Epidermal melanocyte (primary cell): ENCODE results near the gene STK32C.
"Not testable (repeated sequence)": the region's sequence is repeated elsewhere in the genome, so short reads cannot be mapped to it uniquely, and the experiment has no call there.

Source experiments
- DNase-seq: peaks from one replicate; pipeline ENCODE4 v3.0.0; 2011; ENCODE audit warnings: low spot score; ENCODE audit not compliant: insufficient read length

Gene STK32C

DNA sequence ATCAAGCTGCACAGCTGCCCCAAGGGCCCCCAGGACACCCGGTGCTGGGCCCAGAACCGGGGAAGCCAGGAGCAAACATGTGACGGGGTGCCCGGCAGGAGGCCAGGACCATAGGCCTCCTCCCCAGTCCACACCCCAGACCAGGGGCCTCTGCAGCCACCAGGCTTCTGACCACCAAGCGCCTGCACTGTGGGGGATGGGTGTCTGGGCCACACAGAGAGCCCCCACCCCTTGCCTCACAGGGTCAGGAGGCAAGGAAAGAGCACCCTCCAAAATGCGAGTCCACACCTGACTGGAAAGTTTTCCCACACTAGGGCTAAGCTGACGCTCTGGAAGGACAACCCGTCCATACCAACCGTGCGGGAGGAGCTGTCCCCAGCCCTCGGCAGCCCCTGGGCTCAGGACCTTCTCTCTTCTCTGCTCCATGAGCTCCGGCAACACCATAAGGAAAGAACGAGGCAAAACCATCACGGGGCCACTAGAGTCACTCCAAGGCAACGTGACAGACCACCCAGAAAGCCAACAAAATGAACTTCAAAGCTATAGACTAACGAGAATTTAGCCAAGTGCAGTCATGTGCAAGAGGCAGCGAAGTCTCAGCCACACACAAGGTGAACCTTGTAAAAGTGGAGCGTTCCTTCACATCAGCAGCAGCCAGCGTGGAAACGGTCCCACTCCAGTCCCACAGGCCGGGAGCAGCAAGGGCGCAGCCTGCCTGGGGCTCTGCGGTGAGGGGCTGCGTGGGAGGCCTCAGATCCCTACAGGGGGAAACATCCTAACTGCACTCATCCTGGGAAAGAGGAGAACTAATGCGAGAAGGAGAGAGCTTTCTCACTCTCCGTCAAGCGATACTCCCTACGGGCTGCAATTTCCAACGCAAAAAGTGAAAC, 5.1 kb downstream of the STK32C start:
- DNase-seq, result no peak

DNA sequence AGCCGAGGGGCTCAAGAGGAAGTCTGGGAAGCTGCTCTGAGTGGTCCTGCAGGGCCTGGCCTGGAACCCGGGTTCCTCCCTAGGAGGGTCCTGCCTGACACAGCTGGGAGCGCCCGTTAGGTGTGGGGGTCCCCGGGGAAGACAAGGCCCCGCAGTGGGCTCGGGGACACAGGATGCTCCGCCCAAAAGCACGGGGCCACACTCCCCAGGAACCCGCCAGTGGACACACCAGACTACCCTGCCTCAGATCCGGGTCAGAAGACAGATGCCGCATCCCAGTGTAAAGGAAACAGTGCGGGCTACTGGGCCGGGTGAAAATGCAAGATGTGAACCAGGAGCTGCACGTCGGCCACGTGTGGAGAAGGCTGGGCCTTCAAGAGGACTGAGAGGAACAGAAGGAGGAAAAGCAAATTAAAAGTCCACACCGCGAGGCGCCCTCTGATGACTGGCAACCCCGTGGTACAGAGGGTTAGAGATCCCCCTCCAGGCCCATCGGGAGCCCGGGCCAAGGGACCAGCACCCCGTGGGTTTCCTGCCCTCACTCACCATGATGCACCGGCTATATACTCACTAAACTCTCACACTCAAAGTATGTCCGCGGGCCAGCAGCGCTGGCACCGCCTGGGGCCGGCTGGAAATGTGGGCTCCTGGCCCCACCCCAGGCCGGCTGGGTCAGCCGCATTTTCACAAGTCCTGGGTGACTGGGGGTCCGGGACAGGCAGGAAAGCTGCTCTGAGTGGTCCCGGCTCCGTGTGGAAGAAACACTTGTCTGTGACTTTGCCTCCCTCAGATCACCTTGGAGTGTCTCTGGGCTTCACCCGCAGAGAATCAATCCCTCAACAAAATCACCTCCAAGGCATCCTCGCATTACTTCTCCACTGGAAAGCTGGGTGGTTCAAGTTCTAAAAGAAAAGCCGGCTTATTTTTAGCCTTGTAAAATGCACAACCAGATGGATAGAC, 6.1 kb downstream of the STK32C start:
- no peak for DNase-seq

DNA sequence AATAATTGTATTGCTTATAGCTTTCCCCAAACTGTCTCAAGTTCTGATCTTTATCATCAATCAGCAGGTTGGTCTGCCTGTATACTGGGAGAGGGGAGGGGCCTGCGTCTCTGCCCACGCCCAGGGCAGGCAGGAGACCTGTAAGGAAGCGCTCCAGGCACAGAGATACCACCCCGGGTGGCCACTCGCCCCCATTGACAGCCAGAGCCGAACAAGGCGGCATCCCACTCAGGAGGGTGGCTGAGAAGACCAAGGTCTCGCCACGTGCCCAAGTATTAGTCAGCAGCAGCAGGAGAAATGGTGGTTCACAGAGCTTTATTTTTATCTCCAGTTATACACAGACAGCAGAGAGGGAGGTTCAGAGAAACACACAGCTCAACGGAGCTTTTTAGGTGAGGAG, 7.2 kb downstream of the STK32C start:
- DNase-seq, result no peak

DNA sequence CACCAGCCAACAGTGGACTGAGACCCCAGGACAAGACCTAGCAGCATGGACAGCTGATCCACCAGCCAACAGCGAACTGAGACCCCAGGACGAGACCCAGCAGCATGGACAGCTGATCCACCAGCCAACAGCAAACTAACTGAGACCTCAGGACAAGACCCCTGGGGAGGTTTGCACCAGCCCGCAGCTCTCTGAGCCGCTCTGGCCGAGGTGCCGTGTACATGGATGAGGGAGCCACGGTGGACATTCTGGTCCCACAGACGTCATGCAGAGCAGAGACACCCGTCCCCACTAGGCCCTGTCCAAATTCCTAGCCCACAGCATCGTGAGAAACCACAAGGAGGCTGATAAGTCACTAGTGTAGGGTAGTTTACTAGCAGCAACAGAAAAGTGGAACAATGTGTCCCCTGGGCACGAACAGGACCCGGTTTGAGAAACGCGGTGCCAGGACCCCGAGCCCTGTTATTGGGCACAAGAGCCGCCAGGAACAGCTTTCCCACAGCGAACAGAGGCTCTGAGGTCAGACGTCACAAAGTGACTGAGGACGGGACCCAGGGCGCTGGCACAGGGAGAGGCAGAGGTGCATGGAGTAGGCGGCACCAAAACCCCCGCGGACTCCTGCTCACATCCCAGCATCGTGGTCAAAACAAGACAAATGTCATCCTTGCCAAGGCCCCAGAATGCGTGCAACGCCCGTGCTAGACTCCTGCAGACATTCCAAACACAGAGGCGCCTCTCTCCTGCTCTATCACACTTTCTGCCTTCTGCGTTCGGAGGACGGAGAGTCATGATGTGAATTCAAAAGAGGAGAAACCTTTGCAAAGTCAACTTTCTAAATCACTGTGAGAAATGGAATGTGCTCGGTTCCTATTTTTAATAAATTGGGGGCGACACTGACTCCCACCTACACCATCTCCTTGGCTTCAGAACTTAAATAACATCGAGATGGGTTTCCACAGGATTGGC, 8.1 kb downstream of the STK32C start:
- DNase-seq, result no peak

DNA sequence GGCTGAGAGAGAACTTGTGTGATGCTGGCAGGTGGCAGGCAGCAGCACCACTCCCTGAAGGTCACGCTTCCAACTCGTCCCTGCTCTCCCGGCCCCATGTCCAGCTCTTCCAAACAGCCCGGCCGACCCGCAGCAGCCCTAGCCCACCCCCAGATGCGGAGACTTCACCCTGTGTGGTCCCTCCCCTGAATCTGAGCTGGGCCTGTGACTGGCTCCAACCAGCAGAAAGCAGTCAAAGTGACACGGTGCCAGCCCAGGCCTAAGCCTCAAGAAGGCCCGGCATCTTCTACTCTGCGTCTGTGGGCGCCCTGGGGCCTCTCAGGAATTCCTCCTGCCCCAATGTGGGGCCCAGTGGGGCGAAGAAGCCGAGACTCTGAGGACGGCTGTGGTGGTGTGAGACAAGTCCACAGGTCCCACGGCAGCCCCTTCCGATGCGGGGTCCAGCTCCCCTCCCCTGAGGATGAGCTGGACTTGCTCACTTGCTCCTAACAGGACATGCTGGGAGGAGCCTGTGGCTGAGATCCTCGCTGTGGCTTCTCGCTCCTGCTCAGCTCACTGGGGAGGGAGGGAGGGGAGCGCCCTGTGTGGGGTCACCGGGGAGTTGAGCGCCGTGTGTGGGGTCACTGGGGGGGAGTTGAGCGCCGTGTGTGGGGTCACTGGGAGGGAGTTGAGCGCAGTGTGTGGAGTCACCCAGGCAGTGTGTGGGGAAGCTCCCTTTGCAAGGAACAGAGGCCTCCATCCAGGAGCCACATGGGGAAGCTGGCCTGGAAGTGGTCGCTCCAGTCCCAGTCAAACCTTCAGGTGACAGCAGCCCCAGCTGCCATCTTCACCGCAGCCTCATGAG, 9.5 kb downstream of the STK32C start:
- no peak for DNase-seq

DNA sequence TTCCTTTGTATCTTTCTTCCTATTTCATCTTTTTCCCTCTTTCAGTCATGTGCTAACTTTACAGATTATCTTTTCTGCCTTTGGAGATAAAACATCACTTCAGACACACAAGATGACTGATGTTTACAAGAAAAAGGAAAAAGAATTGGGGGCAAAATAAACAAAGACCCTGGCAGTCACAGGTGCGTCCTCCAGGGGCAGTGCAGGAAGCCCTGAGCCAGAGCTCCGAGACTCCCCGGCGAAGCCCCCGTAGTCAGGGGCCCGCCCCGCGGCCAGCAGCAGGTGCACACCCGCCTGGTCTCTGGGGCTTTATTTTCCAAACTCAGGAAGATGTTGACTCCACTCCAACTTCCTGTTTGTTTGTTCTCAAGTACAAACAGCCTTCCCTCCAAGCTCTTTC, 10.2 kb downstream of the STK32C start:
- no peak for DNase-seq

DNA sequence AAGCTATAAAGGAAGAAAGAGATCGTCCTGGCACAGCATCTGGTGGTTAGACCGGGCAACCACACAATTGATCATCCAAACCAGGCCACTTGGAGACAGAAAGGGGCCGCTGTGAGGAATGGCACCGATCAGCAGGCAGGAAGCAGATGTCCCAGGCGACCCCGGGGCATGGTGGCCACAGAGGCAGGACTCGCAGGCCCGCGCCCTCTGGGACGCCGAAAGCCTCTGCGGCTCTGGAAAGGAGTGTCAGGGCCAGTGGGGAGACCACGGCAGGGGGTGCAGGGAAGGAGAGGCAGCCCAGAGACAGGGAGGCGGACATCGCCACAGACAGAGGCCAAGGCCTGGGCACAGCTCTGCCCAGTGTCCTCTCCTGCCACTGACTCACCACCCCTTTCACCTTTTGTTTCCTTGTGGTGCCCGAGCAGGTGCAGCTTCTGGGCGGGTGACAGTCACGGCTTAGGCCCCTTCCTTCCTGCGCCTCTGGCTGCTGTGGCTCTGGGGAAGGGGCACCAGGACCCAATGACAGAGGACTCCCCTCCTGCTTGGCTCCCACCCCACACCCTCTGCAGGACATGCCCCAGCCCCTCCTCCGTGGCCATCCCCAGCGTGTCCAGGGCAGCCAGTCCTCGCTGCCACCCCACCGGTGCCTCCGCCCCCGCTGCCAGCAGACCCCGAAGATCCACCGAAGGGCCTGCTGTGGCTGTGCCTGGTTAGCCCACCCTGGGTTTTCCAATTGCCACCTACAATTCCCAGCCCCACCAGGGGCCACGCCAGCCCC, 10.9 kb downstream of the STK32C start:
- DNase-seq, result no peak

DNA sequence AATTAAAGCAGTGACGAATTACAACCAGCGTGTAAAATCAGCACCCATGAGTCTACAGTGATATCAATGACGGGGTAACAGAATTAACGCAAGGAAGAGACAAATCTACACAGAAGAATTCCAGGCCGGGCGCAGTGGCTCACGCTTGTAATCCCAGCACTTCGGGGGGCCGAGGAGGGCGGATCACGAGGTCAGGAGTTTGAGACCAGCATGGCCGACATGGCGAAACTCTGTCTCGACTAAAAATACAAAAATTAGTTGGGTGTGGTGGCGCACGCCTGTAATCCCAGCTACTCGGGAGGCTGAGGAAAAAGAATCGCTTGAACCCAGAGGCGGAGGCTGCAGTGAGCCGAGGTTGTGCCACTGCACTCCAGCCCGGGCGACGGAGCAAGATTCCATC, 12.3 kb downstream of the STK32C start:
- not testable (repeated sequence) for DNase-seq

DNA sequence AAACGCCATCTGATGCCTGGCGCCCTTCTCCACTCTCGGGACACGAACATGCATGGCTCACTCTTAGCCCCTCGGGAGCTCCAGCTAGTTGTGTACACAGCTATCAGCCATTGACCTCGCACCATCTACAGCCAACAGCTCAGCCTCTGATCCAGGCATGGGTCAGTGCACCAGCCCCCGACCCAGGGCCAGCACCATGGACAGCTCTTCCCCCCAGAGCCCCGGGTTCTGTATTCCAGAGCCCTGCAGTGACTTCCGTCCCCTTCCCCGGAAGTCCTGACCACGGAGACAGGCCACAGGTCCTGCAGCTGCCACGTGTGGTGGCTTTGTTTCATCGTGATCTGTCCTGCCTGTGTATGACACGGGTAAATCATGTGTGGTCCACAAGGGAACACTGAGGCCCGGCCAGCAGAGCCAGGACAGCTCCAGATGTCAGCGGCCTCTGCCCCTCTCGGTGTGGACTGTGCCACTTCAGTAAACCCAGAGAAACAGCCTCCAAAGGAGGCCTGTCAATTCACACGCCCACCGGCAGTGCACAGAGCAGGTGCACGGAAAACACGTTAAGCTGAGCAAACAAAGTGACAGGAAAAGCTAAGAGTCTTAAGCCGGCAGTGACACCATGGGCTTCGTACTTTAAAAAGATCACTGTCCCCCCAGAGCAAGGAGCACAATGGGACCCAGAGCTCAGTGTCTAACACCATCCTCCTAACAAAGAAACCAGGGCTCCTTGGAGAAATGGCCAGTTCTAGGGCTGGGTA, 13.0 kb downstream of the STK32C start:
- DNase-seq, result no peak

DNA sequence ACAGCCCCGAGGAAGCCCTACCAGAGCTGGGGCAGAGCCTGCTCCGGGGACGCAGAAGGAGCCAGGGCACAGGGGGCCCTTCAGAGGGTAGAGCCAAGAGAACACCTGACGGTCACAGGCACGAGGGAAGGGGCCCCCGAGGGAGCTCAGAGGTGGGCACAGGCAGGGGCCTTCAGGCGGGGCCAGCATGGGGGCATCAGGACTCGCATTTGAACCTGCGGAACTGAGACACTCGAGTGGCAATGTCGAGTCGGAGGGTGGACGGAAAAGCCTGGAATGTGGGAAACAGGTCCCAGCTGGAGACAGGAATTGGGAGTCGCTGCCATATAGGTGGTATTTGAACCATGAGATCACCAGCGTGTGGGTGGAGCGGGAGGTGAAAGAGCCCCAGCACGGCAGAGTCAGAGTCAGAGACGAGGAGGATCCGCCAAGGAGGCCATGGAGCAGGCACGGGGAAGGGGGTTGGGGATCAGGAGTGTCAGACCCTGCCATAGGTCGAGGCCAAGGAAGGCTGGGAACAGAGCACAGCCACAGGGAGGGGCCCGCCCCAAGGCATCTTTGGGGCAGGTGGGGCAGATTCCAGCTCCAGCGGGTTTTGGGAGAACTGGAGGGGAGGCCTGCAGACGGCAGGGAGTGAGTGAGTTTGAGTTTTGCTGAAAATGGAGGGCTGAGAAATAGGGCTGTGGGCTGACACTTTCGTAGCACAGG, 13.8 kb downstream of the STK32C start:
- DNase-seq, result no peak

DNA sequence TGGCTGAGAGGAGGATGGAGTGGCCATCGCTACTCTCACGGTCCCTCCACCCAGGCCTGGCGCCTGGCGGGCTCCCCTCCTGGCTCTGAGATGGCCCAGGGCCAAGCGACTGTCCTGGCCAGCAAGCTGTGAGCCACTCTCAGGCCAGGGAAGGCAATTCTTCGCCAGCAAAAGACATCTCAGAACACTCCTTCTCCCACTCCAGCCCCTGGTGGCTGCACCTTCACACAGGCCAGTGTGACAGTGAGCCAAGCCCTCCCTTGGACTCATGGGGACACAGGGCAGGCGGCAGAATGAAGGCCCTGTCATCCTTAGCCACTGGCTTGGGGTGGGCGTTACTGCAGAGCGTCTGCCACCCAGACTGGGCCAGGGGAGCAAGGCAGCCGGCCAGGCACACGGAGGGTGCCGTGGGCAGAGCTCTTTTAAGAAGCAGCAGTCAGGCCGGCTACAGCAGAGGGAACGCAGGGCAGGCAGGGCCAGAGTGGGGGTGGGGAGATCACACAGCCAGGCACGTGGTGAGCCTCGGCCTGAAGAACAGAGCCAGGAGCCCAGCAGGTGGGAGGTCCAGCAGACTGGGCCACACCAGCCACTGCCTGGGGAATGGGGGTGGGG, 14.4 kb downstream of the STK32C start:
- no peak for DNase-seq

DNA sequence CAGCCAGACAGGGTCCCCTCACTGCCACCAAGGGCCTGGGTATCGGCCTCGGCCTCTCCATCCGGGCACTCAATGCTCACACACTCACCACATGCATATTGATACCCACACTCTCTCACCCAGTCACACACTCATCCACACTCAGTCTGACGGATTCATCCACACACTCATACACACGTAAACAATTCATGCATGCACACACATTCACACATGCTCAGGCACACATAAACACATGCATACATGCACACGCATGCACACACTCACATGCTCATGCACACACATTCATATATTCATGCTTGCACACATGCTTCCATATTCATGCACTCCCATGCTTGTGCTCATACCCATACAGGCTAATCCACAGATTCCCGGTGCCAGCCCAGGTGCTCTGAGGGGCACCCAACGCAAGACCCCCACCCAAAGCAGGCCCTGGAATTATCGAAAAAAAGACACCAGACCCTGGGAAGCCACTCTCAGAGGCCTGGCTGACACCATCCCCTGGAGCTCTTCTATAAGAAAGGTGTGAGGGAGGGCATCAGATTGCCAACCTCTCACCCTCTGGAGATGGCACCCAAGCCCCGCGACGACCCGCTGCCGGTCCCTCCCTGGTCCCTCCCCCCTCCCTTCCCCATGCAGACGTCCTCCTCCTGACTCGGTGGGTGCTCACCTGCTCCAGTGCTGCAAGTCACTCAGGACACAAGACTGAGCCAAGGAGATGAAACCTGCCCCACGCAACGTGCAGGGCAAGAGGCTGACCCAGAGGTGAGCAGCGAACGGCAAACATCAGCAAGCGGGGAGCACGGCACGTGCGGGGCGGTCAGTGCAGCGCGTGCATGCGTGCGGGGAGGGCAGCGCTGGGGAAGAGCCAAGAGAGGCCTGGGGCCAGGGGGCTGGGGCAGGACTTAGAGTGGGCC, 15.2 kb downstream of the STK32C start:
- DNase-seq, result no peak

DNA sequence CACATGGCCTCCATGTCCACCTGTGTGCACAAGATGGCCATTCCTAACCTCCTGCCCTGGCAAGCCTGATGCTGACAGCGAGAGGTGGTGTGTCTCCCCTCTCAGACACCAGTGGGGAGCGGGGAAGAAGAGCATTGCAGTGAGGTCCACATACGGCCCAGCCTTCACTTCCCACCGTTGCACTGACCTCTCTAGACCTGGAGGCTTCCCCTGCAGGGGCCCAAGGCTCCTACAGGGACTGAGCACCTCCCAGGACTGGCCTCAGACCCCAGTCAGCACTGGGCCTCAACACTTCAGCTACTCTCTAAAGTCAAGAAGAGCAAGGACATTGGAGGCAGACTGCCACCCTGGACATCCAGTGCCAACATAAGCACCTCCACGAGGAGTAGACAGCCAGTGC, 15.9 kb downstream of the STK32C start:
- DNase-seq, result no peak

DNA sequence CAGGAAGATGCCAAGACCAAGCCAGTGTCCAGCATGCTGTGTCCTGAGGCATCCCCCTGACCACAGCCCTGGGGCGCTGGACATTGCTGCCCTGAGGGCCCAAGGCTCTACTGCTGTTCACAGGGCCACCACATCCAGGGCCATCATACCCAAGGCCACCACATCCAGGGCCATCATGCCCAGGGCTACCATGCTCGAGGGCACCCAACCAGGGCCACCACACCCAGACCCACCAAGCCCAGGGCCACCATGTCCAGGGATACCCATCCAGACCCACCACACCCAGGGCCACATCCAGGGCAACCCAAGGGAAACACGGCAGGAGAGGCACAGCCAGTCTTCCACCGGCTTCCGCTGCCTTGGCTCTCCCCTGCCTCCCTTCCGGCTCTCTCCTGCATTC, 17.1 kb downstream of the STK32C start:
- no peak for DNase-seq

DNA sequence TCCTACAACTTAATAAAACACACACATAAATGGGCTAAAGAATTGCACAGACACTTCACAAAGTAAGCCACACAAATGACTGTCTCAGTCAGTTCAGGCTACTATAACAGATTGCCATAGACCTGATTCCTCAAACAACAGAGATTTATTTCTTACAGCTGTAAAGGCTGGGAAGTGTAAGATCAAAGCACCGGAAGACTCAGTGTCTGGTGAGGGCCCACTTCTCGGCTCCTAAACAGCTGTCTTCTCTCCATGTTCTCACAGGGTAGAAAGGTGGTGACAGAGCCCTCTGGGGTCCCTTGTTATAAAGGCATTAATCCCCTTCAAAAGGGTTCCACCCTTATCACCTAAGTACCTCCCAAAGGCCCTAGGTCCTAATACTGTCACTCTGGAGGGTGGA, 18.3 kb downstream of the STK32C start:
- DNase-seq, result no peak

DNA sequence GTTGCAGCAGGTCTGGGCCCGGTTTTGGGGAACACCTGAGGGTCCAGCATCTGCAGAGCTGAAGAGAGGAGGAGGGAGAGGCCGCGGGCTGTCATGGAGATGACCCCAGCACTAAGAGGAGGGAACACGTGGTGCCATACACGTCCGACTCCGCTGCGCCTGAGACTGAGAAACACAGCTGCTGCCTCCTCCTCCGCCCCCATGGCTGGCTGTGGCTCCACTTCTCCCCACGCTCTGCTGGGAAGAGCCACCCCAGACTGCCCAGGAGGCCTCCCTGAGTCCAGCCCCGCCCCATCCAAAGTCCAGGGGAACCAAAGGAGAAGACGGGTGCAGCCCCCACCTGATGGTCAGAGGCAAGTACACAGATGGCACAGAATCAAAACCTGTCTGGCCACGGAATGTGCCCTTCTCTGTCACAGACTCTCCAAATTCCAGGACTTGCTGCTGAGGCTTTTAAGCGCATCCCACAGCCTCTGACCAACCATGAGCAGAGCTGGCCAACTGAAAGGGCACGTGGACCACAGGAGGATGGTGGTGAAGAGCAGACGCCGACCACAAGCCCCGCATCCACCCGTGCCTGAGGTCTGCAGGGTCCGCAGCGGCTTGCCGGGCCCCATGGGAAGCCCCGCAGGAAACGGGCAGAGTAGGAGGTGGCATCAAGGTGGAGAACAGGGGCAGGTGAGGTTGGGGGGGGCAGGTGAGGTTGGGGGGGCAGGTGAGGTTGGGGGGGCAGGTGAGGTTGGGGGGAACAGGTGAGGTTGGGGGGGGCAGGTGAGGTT, 24.0 kb downstream of the STK32C start:
- DNase-seq, result no peak
